Ovary (tissue), 3 donors: ENCODE results near the gene KCTD10.

Source experiments
- CTCF ChIP-seq, 3 donors: fragments of 450-650 bp in 2 of 3; fragments of 200-600 bp in 1 of 3; IDR thresholded peaks; one replicate each; pipeline versions ENCODE4 v1.5.1 to v1.8.0; 2016 to 2022; ENCODE audit warnings: antibody characterized with exemption in 3 of 3, mild to moderate bottlenecking in 1 of 3
- POLR2A ChIP-seq: fragments of 450-650 bp; IDR thresholded peaks from one replicate; pipeline ENCODE4 v1.6.1; 2017; ENCODE audit warnings: antibody characterized with exemption, mild to moderate bottlenecking, moderate library complexity
- donor health status: DM: no; HTN: no; CAD: no.

GRCh38 chr12:109481863-109482262, 4.8 kb upstream of the KCTD10 start:
- TF ChIP-seq CTCF (IDR thresholded peaks at IDR 0.05) (no peak), POLR2A (no peak)
